ENCODE data around the gene ZCCHC4.

GRCh38 chr4:25405453-25405852 is 92.9 kb downstream of the ZCCHC4 start:
- no peak for TF ChIP-seq CTCF (IDR thresholded peaks at IDR 0.05)
- TF ChIP-seq POLR2AphosphoS5 (IDR thresholded peaks at IDR 0.05): no peak
- no peak for TF ChIP-seq POLR2A (IDR thresholded peaks at IDR 0.05)
- TF ChIP-seq EP300 (IDR thresholded peaks at IDR 0.05): no peak
